ENCODE data around the gene TRERF1. TPM values are rescaled to one million over a fixed set of nuclear protein-coding genes. Genes with fewer than 3 reads are reported as not detected.

Gene TRERF1
- total and polyA plus RNA-seq, 2 of the 8 experiments (the other 6 are each of a cell fraction or from before 2014, with no cell fraction given), result 10.8 to 21.5 TPM

- H3K27me3 ChIP-seq (replicated peaks in 1 of 4; ENCODE audit: control insufficient read depth in 3 of 4, extremely low read depth in 1 of 4, insufficient read depth in 3 of 4, low read length in 3 of 4), result no peaks in the 10 kb centered on the region
- peaks cover 9 to 89% of the 10 kb centered on the region in 2 experiments for H3K79me2 ChIP-seq (ENCODE audit: control insufficient read depth in 1 of 2, insufficient read depth in 2 of 2, low read length in 2 of 2)
- no peak overlapping the region for H3K14ac ChIP-seq (ENCODE audit: insufficient read length)
- H3K4me1 ChIP-seq (replicated peaks in 1 of 4; ENCODE audit: control insufficient read depth in 3 of 4, insufficient read depth in 4 of 4, low read length in 3 of 4), result peaks cover 4 to 19% (median 14%) of the 10 kb centered on the region in 4 experiments; a peak in 6 of 7 replicates
- no peak overlapping the region for H4K8ac ChIP-seq (ENCODE audit: extremely low read depth, insufficient read depth, low read length)
- no peak overlapping the region for H2BK15ac ChIP-seq (ENCODE audit: low read length)
- ChIA-PET POLR2A (ENCODE audit: partially characterized antibody) (no interaction called here), CTCF (ENCODE audit: partially characterized antibody) (no interaction called here)
- no peaks in the 10 kb centered on the region for H3K9me3 ChIP-seq (ENCODE audit: insufficient read depth in 2 of 2, low read depth in 1 of 2, low read length in 1 of 2)
- 88% methylated on average over 8 of the region's 8 CpGs; no CpG with 5 or more reads in 1 of the 2 experiments for WGBS, 2 experiments (ENCODE audit: extremely low coverage in 1 of 2, insufficient coverage in 1 of 2, insufficient read length in 1 of 2, insufficient replicate concordance in 2 of 2, low coverage in 1 of 2, low lambda C conversion rate in 2 of 2, missing lambda C conversion rate in 1 of 2)
- no peaks in the 10 kb centered on the region for H3K23me2 ChIP-seq (ENCODE audit: low read depth, low read length)
- no peak overlapping the region for H2BK20ac ChIP-seq (ENCODE audit: low read length)
- FAIRE-seq (no peak), DNase-seq (ENCODE audit: low read depth in 1 of 2, low spot score in 2 of 2) (no peak)
- H2AFZ ChIP-seq (ENCODE audit: low read length), result no peak overlapping the region
- H4K5ac ChIP-seq (ENCODE audit: insufficient read length, low read depth, low read length), result no peak overlapping the region
- no peak overlapping the region for H3K56ac ChIP-seq (replicated peaks; ENCODE audit: insufficient read length, low read depth, low read length)
- no peak overlapping the region for H3K4me2 ChIP-seq (ENCODE audit: insufficient read depth in 1 of 2, low read depth in 2 of 2, low read length in 2 of 2)
- no peaks in the 10 kb centered on the region for H3K36me3 ChIP-seq (ENCODE audit: control insufficient read depth in 2 of 4, insufficient read depth in 4 of 4, low read length in 3 of 4)
- H2BK120ac ChIP-seq (replicated peaks; ENCODE audit: low read depth, low read length), result no peak overlapping the region
- H3K4me3 ChIP-seq (ENCODE audit: extremely low read depth in 1 of 4, insufficient read depth in 2 of 4, low read depth in 3 of 4, low read length in 4 of 4), result no peak overlapping the region
- H4K20me1 ChIP-seq (replicated peaks in 1 of 2; ENCODE audit: control insufficient read depth in 1 of 2, insufficient read depth in 2 of 2, low read length in 2 of 2), result peaks cover 18 to 26% of the 10 kb centered on the region in 2 experiments
- H3K9ac ChIP-seq (replicated peaks in 1 of 4; ENCODE audit: extremely low read depth in 1 of 4, low read depth in 3 of 4, low read length in 3 of 4), result no peak overlapping the region
- no peak overlapping the region for H3K27ac ChIP-seq (ENCODE audit: low read depth, low read length)
- no peak overlapping the region for H3K23ac ChIP-seq (ENCODE audit: insufficient read length)
- TF ChIP-seq PHF8 (conservative IDR thresholded peaks at IDR 0.05; ENCODE audit: low read depth, low read length) (no peak), CREB1 (IDR thresholded peaks at IDR 0.05) (no peak), MAFK (IDR thresholded peaks at IDR 0.05; ENCODE audit: low read depth, low read length) (no peak), KDM1A (IDR thresholded peaks at IDR 0.05; ENCODE audit: borderline replicate concordance, low read length) (peak; percentile 90; the same call in 1 of the 2 replicates)
- peaks cover 34% of the 10 kb centered on the region for H3K79me1 ChIP-seq (ENCODE audit: low read depth, low read length)
- no peak overlapping the region for H2AK5ac ChIP-seq (ENCODE audit: low read depth, low read length)
- no peak overlapping the region for H2BK5ac ChIP-seq (ENCODE audit: low read depth, low read length)
- no peak overlapping the region for H3K18ac ChIP-seq (ENCODE audit: extremely low read depth, low read length)
- H4K91ac ChIP-seq (replicated peaks; ENCODE audit: insufficient read length, low read length), result no peak overlapping the region
- H2BK12ac ChIP-seq (ENCODE audit: low read depth, low read length), result no peak overlapping the region
- H3K4ac ChIP-seq (replicated peaks; ENCODE audit: insufficient read length, low read depth, low read length), result no peak overlapping the region
Measured at GRCh38 chr6:42400886-42401612, 50.7 kb downstream of the TRERF1 start.

Measured in H1 (cell line).